ENCODE measurements around the gene BMS1. TPM values are rescaled to one million over a fixed set of nuclear protein-coding genes. Genes with fewer than 3 reads are reported as not detected.
A peak's percentile ranks its signal among the peaks of the same experiment; 100 is the strongest.

Gene BMS1
- total and polyA plus RNA-seq, 2 of the 13 experiments (the other 11 are each of a cell fraction or from before 2014, with no cell fraction given): 3.9 to 25.2 TPM

GRCh38 chr10:42754155-42755027 lies 28.2 kb upstream of the BMS1 start (continued):
- TF ChIP-seq ZSCAN12 (CRISPR knock-in tag; IDR thresholded peaks at IDR 0.05) (no peak), ZNF800 (CRISPR knock-in tag; IDR thresholded peaks at IDR 0.05) (0 out of 2 replicates have a peak, but pooled peaks have one; percentile 43), ZNF687 (CRISPR knock-in tag; IDR thresholded peaks at IDR 0.05) (peak; percentile 12; the same call in 1 of the 2 replicates), NFATC3 (CRISPR knock-in tag; IDR thresholded peaks at IDR 0.05) (no peak), ZNF777 (CRISPR knock-in tag; IDR thresholded peaks at IDR 0.05) (peak; percentile 91), U2AF1 (optimal IDR thresholded peaks at IDR 0.05; ENCODE audit: low read depth, low read length) (no peak)
